NCI-H2107 treated with DMSO at 0.1 percent for 48 hours (cell line): ENCODE data around the gene FAM81B.

Experiments
- DNase-seq: peaks from one replicate; lab custom pipeline; 2025; ENCODE audit not compliant: unreplicated experiment; lab: John Stamatoyannopoulos, UW

Gene FAM81B

GRCh38 chr5:95401626-95402025 lies 10.5 kb downstream of the FAM81B start:
- no peak for DNase-seq

- DNase-seq, result no peak
These were observed 12.8 kb downstream of the FAM81B start for GRCh38 chr5:95403996-95404395.

- DNase-seq, result no peak
These were observed 15.4 kb downstream of the FAM81B start for GRCh38 chr5:95406426-95407090.

GRCh38 chr5:95410279-95410678 lies 19.1 kb downstream of the FAM81B start:
- no peak for DNase-seq

GRCh38 chr5:95411474-95411873 lies 20.3 kb downstream of the FAM81B start:
- no peak for DNase-seq

- DNase-seq, result no peak
These were observed 23.3 kb downstream of the FAM81B start for GRCh38 chr5:95414451-95414850.

- DNase-seq, result no peak
These were observed 26.8 kb downstream of the FAM81B start for GRCh38 chr5:95417971-95418370.

GRCh38 chr5:95422838-95423237 lies 31.7 kb downstream of the FAM81B start:
- DNase-seq, result no peak

GRCh38 chr5:95424016-95424415 lies 32.9 kb downstream of the FAM81B start:
- DNase-seq, result no peak

- DNase-seq, result no peak
These were observed 33.4 kb downstream of the FAM81B start for GRCh38 chr5:95424526-95424925.

GRCh38 chr5:95426227-95426626 lies 35.1 kb downstream of the FAM81B start:
- no peak for DNase-seq

- no peak for DNase-seq
These were observed 41.6 kb downstream of the FAM81B start for GRCh38 chr5:95432779-95433178.

GRCh38 chr5:95439801-95440493 lies 48.8 kb downstream of the FAM81B start:
- DNase-seq, result no peak

- peak; percentile 27 for DNase-seq
These were observed 49.7 kb downstream of the FAM81B start for GRCh38 chr5:95440825-95441224.

- DNase-seq, result no peak
These were observed 50.5 kb downstream of the FAM81B start for GRCh38 chr5:95441636-95442035.

GRCh38 chr5:95445442-95445841 lies 54.3 kb downstream of the FAM81B start:
- no peak for DNase-seq

GRCh38 chr5:95445995-95446394 lies 54.8 kb downstream of the FAM81B start:
- no peak for DNase-seq

- DNase-seq, result no peak
These were observed 55.5 kb downstream of the FAM81B start for GRCh38 chr5:95446560-95447221.

GRCh38 chr5:95447961-95448360 lies 56.8 kb downstream of the FAM81B start:
- no peak for DNase-seq

- no peak for DNase-seq
These were observed 57.6 kb downstream of the FAM81B start for GRCh38 chr5:95448789-95449188.

GRCh38 chr5:95449460-95449859 lies 58.3 kb downstream of the FAM81B start:
- no peak for DNase-seq

- DNase-seq, result no peak
These were observed 63.4 kb downstream of the FAM81B start for GRCh38 chr5:95454536-95454935.
